Measurements from ENCODE around the gene ZNF79. TPM values are rescaled to one million over a fixed set of nuclear protein-coding genes. Genes with fewer than 3 reads are reported as not detected.

Gene ZNF79
- total RNA-seq, 2 experiments from 2014 or later = 14.2 to 18.9 TPM

DNA sequence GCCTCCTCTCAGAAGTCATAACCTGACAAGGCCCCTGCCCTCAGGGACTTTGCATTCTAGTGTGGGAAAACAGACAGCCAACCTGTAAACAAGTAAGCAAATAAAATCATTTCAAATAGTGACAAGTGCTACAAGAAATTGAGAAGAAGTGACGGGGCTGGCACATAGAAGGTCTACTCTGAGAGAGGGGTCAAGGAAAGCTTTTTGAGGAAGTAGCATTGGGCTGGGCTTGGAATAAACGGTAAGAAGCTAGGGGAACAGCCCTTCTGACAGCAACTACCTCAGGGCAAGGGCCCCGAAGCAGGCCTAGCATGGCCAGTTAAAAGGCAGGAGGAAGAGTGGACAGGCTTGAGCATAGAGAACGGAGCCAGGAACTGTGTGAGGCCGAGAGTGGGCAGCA is 32.0 kb upstream of the ZNF79 start:
- H3K4me3 Mint-ChIP-seq = no peak overlapping the region
- H3K4me1 Mint-ChIP-seq = peaks cover 43% of the 10 kb centered on the region
- DNase-seq (no peak), ATAC-seq (no peak)
- H3K27ac Mint-ChIP-seq = no peak overlapping the region
- CTCF ChIA-PET = no interaction called here
- peaks cover 35% of the 10 kb centered on the region for H3K27me3 Mint-ChIP-seq
- H3K9me3 Mint-ChIP-seq (ENCODE audit: low read depth) = no peaks in the 10 kb centered on the region
- H3K36me3 Mint-ChIP-seq = no peaks in the 10 kb centered on the region

DNA sequence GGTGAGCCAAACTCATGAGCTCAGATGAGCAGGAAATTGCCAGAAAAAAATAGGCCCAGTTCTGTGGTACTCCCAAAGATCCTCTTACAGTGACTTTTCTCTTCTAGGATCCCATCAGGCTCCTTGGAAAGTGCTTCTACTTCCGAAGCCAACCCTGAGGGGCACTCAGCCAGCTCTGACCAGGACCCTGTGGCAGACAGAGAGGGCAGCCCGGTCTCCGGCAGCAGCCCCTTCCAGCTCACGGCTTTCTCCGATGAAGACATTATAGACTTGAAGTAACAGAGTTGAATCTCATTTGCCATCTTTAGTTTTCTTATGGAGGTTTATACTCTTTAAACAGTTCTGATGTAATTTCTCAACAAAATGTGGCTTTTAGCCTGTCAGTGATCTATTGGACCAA is 31.2 kb upstream of the ZNF79 start:
- CTCF ChIA-PET = no interaction called here

DNA sequence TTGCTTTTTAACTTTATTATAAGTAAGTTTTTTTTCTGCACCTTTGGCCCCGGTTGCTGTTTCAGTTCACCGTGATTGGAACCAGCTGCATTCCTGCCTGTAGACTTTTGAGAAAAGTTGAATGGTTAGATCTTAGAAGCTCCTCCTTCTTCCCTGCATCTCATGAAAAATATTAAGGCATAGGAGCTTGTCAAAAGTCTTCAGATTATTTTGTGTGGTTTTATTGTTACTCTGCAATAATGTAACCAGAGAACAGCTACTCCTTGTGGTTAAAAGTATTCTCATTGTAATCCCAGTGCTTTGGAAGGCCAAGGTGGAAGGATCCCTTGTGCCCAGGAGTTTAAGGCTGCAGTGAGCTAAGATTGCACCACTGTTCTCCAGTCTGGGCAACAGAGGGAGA is 30.5 kb upstream of the ZNF79 start:
- Mint-ChIP-seq H3K27me3 (peaks cover 35% of the 10 kb centered on the region), H3K36me3 (no peaks in the 10 kb centered on the region), H3K4me1 (peaks cover 37% of the 10 kb centered on the region), H3K27ac (no peak overlapping the region), H3K9me3 (ENCODE audit: low read depth) (no peaks in the 10 kb centered on the region), H3K4me3 (no peak overlapping the region)
- ATAC-seq (no peak), DNase-seq (no peak)
- CTCF ChIA-PET = interaction anchor here (0.6 to 0.7 kb wide), 2 partner anchors 49 to 55 kb away, joined by 3 to 4 read pairs; no protein-coding TSS in a partner anchor

More for the DNA sequence above, 31.2 kb upstream of the ZNF79 start:
- peaks cover 35% of the 10 kb centered on the region for H3K27me3 Mint-ChIP-seq
- no peak overlapping the region for H3K27ac Mint-ChIP-seq
- no peak for DNase-seq
- no peak overlapping the region for H3K4me3 Mint-ChIP-seq
- ATAC-seq = no peak
- no peaks in the 10 kb centered on the region for H3K36me3 Mint-ChIP-seq
- no peaks in the 10 kb centered on the region for H3K9me3 Mint-ChIP-seq (ENCODE audit: low read depth)
- H3K4me1 Mint-ChIP-seq = peaks cover 41% of the 10 kb centered on the region

DNA sequence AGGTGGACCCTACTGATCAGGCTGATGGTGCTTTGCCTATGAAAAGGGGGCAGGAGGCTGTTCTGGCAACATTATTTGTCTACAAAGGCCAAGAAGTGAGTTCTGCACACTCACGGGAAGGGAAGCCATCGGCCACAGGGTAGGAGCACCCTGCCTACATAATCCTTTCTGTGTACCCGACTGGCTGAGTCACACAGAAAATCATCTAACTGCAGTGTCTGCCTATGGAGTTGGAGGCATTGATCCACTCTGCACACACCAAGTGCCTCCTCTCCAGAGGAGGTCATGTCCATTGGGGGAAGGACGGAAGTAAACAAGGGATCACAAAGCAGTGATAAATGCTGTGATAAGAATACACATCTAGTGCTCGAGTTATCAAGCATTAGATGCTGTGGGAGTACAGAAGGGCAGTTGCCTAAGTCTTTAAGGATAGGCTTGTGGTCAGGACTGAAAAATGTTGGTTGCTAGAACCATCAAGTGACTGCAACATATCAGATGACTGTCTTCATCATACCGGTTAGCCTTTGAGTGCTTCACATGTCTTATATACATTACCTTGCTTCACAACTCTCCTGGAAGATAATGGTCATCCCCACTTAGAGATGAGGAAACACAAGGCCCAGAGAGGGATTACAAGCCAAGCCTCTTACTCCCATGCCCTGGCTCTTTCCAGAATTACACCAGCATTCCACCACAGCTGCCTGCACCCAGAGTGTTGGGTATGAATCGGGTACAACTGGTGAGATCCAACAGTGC is 28.5 kb upstream of the ZNF79 start:
- Mint-ChIP-seq H3K4me1 (peaks cover 19% of the 10 kb centered on the region), H3K27ac (peak overlapping the region; percentile 17), H3K36me3 (no peaks in the 10 kb centered on the region), H3K4me3 (peak overlapping the region; percentile 61), H3K27me3 (peaks cover 31% of the 10 kb centered on the region), H3K9me3 (ENCODE audit: low read depth) (no peaks in the 10 kb centered on the region)
- no peak for DNase-seq
- ATAC-seq = no peak
- CTCF ChIA-PET = interaction anchor here (1.4 to 2.0 kb wide), 6 partner anchors 28 to 180 kb away, joined by 4 to 15 read pairs (median 10); partner anchors contain the start of gene ZNF79

DNA sequence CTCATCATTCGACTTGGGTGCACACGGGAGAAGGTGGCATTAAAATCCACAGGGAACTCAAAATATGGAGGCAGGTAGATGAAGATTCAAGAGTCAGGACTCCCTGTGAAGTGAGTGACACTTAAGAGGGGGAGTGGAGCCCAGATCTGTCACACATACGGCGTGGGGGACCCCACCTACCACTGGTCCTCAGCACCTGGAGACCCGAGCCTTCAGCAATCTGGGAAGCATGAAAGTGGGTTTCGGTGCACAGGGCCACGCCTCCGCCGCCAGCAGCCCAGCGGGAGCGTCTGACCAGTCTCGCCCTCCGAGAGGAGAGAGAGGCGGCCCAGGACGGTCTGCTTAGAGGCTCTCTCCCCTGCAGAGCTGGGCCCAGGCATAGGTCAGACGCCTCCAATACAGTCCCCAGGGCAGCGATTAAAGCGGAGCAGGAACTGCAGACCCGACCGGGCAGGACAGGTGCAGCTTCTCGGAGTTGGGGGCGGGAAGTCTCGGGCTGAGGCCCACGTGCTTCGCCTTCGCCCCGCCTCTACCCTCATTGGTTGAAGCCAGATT is 27.9 kb upstream of the ZNF79 start:
- Mint-ChIP-seq H3K36me3 (no peaks in the 10 kb centered on the region), H3K4me1 (peaks cover 18% of the 10 kb centered on the region), H3K4me3 (peak overlapping the region; percentile 61), H3K27me3 (peaks cover 31% of the 10 kb centered on the region), H3K27ac (peak overlapping the region; percentile 43), H3K9me3 (ENCODE audit: low read depth) (no peaks in the 10 kb centered on the region)
- ATAC-seq (no peak), DNase-seq (no peak)
- CTCF ChIA-PET = interaction anchor here (0.6 to 2.0 kb wide), 22 partner anchors 8 to 455 kb away, joined by 3 to 15 read pairs (median 4); partner anchors contain the start of gene ZNF79

DNA sequence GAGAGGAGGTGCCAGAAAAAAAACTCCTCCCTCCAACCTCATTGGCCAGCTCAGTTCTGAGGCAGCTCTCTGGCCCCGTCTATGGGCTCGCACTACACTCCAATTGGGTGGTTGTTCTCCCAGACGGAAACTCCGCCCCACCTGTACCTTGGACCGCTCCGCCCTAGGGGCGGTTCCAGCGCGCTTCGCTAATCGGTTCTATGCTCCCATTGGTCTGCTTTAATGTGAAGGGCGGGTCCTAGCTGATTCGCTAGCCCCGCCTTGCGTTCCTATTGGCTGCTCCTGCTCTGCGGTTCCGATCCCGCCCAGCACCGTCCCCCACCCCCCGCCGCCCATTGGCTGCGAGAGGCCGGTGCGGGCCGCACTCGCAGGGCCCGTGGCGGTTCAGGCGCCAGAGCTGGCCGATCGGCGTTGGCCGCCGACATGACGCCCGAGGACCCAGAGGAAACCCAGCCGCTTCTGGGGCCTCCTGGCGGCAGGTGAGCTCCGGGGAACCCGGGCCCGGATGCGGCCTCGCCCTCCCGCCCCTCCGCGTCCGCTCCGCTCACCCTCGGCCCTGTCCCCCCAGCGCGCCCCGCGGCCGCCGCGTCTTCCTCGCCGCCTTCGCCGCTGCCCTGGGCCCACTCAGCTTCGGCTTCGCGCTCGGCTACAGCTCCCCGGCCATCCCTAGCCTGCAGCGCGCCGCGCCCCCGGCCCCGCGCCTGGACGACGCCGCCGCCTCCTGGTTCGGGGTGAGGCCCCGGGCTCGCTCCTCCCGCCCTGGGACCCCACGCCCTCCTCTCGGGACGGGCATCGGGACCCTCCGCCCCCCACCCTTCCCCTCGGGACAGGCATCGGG is 27.2 kb upstream of the ZNF79 start, which contains the start of gene SLC2A8:
Gene SLC2A8, plus strand, starts transcription at position 362 of the 838 bp plus-strand sequence. Its CDS starts 62 bp downstream, at position 424.
- Mint-ChIP-seq H3K36me3 (no peaks in the 10 kb centered on the region), H3K27ac (peak within 1 kb of the TSS; percentile 43), H3K27me3 (peaks cover 27% of the 10 kb centered on the region), H3K4me3 (peak within 1 kb of the TSS; percentile 68), H3K4me1 (peaks cover 18% of the 10 kb centered on the region), H3K9me3 (ENCODE audit: low read depth) (no peaks in the 10 kb centered on the region)
- peak; percentile 99 for DNase-seq
- peak; percentile 94 for ATAC-seq
- CTCF ChIA-PET = interaction anchor here (0.6 to 2.0 kb wide), 24 partner anchors 9 to 456 kb away, joined by 3 to 15 read pairs (median 4); partner anchors contain the start of gene ZNF79

DNA sequence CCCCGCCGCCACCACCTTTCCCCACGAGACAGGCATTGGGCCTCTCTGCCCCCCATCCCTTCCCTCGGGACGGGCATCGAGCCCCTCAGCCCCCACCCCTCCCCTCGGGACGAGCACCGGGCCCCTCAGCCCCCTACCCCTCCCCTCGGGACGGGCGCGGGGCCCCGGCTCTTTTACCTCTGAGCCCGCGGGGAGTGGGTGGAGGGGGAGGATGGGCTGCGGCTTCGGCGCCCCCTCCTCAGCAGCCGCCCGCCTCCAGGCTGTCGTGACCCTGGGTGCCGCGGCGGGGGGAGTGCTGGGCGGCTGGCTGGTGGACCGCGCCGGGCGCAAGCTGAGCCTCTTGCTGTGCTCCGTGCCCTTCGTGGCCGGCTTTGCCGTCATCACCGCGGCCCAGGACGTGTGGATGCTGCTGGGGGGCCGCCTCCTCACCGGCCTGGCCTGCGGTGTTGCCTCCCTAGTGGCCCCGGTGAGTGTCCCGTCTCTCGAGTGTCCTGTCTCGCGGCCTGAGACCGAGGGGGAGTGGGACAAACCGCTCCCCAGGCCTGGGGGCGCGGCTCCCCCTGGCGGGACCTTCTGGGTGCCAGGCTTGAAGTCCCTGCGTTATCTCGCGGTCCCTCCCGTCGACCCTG is 26.4 kb upstream of the ZNF79 start:
- DNase-seq (peak; percentile 60), ATAC-seq (no peak)
- Mint-ChIP-seq H3K27ac (peak overlapping the region; percentile 47), H3K4me1 (peaks cover 18% of the 10 kb centered on the region), H3K27me3 (peaks cover 22% of the 10 kb centered on the region), H3K4me3 (peak overlapping the region; percentile 68), H3K9me3 (ENCODE audit: low read depth) (no peaks in the 10 kb centered on the region), H3K36me3 (no peaks in the 10 kb centered on the region)
- CTCF ChIA-PET = interaction anchor here (0.7 to 3.1 kb wide), 18 partner anchors 10 to 457 kb away, joined by 3 to 15 read pairs (median 6); partner anchors contain the start of gene ZNF79

DNA sequence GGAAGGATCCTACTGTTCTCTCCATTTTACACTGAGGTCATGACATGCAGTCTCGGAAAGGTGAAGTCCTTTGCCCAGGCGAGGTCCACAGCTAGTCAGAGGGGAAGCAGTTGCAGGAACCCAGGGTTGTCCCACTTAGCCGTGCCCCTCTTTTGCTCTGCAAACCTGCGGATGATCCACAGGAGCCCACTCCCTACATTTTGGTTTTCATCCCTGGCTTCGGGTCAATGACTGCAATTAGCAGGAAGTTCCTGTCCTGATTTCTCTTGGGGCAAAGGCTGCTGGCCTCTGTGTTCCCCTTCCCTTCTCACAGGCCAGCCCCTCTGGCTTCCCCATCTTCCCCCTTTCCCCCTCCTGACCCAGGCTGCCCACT is 25.9 kb upstream of the ZNF79 start:
- Mint-ChIP-seq H3K4me1 (peaks cover 18% of the 10 kb centered on the region), H3K27me3 (peaks cover 19% of the 10 kb centered on the region), H3K36me3 (no peaks in the 10 kb centered on the region), H3K4me3 (peak overlapping the region; percentile 68), H3K27ac (peak overlapping the region; percentile 47), H3K9me3 (ENCODE audit: low read depth) (no peaks in the 10 kb centered on the region)
- DNase-seq (no peak), ATAC-seq (no peak)
- CTCF ChIA-PET = interaction anchor here (1.2 to 3.1 kb wide), 5 partner anchors 10 to 183 kb away, joined by 3 to 13 read pairs (median 6); no protein-coding TSS in a partner anchor

DNA sequence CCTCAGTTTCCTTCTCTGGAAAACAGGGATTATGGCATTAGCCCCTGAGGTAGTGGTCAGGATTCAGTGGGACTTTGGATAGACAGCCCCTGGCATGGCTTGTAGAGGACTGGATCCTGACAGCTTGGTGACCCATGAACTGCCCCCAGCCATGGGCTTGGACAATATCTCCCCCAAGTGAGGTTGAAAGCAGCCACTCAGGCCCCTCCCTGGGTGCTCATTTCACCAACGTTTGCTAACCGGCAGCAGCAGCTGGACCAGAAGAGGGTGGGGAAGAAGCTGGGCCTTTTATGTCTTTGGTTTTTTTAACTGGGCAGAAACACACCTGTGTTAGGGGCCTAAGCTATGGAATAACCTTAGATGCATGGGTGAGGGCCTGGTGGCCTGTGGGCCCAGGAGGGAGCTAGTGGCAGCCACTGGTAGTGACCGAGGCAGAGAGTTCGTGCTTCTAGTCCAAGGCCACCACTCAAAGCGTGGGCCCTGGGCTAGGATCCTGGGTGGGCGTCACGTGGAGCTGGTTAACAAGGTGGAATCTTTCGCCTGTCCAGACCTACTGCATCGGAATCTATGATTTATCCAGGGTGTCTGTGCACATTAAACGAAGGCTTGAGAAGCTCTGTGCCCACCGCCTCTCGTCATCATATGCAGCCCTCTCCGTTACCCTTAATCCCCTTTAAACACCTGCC is 25.3 kb upstream of the ZNF79 start:
- no peak overlapping the region for H3K27ac Mint-ChIP-seq
- peaks cover 18% of the 10 kb centered on the region for H3K4me1 Mint-ChIP-seq
- H3K4me3 Mint-ChIP-seq = no peak overlapping the region
- no peaks in the 10 kb centered on the region for H3K36me3 Mint-ChIP-seq
- no peaks in the 10 kb centered on the region for H3K9me3 Mint-ChIP-seq (ENCODE audit: low read depth)
- CTCF ChIA-PET = interaction anchor here (1.2 to 3.1 kb wide), 6 partner anchors 10 to 184 kb away, joined by 3 to 13 read pairs (median 4); no protein-coding TSS in a partner anchor
- DNase-seq (no peak), ATAC-seq (no peak)
- peaks cover 15% of the 10 kb centered on the region for H3K27me3 Mint-ChIP-seq

DNA sequence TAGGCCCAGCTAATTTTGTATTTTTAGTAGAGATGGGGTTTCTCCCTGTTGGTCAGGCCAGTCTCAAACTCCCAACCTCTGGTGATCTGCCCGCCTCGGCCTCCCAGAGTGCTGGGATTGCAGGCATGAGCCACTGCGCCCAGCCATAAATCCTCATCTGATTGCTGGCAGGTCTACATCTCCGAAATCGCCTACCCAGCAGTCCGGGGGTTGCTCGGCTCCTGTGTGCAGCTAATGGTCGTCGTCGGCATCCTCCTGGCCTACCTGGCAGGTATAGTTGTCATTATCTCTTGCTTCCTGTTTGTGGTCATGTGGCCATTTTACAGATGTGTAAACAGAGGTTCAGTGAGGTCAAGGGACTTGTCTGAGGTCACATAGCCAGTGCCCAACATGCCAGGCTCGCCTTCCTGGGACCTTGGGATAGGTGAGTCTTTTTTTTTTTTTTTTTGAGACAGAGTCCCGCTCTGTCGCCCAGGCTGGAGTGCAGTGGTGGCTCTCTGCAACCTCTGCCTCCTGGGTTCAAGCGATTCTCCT is 24.4 kb upstream of the ZNF79 start:
- DNase-seq (no peak), ATAC-seq (no peak)
- peaks cover 18% of the 10 kb centered on the region for H3K4me1 Mint-ChIP-seq
- H3K27ac Mint-ChIP-seq = no peak overlapping the region
- H3K9me3 Mint-ChIP-seq (ENCODE audit: low read depth) = no peaks in the 10 kb centered on the region
- H3K27me3 Mint-ChIP-seq = peaks cover 13% of the 10 kb centered on the region
- H3K4me3 Mint-ChIP-seq = no peak overlapping the region
- CTCF ChIA-PET = interaction anchor here (0.7 to 3.1 kb wide), 8 partner anchors 11 to 184 kb away, joined by 3 to 13 read pairs (median 3); no protein-coding TSS in a partner anchor
- no peaks in the 10 kb centered on the region for H3K36me3 Mint-ChIP-seq

DNA sequence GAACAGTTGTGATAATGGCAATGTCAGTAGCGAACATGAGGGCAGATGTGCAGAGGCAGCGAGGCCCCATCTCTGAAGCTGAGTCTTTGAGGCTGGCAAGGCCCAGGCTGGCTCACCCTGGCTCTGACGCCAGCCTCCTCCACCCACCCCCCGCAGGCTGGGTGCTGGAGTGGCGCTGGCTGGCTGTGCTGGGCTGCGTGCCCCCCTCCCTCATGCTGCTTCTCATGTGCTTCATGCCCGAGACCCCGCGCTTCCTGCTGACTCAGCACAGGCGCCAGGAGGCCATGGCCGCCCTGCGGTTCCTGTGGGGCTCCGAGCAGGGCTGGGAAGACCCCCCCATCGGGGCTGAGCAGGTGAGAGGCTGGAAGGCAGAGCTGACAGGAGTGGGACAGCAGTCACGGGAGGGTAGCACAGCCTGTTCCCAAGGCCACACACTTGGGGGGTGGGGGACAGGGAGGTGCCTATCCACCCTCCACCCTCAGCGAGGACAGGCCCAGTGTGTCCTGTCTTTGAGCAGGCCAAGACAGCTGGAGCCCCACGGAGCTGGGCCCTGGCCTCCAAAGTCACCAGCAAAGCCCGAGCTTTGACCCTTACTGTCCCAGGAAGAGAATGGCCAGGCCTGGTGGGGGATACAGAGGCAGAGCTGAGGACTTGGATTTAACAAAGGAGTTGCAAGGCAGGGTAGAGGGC is 21.6 kb upstream of the ZNF79 start:
- no peak for ATAC-seq
- H3K9me3 Mint-ChIP-seq (ENCODE audit: low read depth) = no peaks in the 10 kb centered on the region
- no peak overlapping the region for H3K4me3 Mint-ChIP-seq
- no peaks in the 10 kb centered on the region for H3K36me3 Mint-ChIP-seq
- no peaks in the 10 kb centered on the region for H3K27me3 Mint-ChIP-seq
- peaks cover 4% of the 10 kb centered on the region for H3K4me1 Mint-ChIP-seq
- DNase-seq = no peak
- CTCF ChIA-PET = no interaction called here
- H3K27ac Mint-ChIP-seq = no peak overlapping the region

Data from activated CD8-positive, alpha-beta memory T cell treated with anti-CD3 and anti-CD28 coated beads, Interleukin-2, amount 10 ng/mL, durations not matched to agents 7 days and 5 days (primary cell).